ENCODE results near the gene ALDH1B1. TPM values are rescaled to one million over a fixed set of nuclear protein-coding genes. Genes with fewer than 3 reads are reported as not detected.

Gene ALDH1B1
- total RNA-seq, 1 experiment from 2014 or later: 46.6 TPM

DNA sequence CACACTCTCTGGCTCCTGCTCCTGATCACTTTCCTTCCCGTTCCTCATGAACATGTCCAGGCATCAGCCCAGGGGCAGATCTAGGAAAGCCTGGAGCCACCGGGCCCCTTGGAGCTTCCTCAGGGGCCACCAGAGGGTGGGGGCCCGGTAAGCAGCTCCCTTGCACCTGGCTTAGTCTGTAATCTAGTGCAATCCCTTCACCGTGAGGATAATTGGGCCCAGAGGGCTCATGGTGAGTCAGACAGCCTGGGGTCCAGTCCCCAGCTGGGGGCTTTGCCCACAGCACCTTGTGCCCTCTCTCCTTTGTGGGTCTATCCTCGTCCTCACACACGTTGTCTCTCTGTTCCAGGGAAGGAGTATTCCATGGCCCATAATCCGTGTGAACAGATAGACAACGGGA, 10.4 kb upstream of the ALDH1B1 start:
- Histone ChIP-seq H3K27ac (ENCODE audit: low read depth, low read length) (no peak overlapping the region), H3K27me3 (ENCODE audit: insufficient read depth, low read length) (no peaks in the 10 kb centered on the region), H3K9ac (ENCODE audit: low read length) (no peak overlapping the region), H3K36me3 (ENCODE audit: control insufficient read depth in 1 of 2, insufficient read depth in 2 of 2, low read length in 2 of 2) (no peaks in the 10 kb centered on the region), H2AFZ (ENCODE audit: low read depth, low read length, poor library complexity, severe bottlenecking) (no peak overlapping the region), H3K4me2 (ENCODE audit: low read length) (no peak overlapping the region), H3K4me1 (ENCODE audit: control insufficient read depth in 1 of 2, insufficient read depth in 2 of 2, low read length in 2 of 2) (no peaks in the 10 kb centered on the region; a peak in 1 of 4 replicates), H4K20me1 (ENCODE audit: insufficient read depth) (no peaks in the 10 kb centered on the region), H3K79me2 (ENCODE audit: insufficient read depth, low read length) (no peaks in the 10 kb centered on the region), H3K9me3 (ENCODE audit: control insufficient read depth in 1 of 2, insufficient read depth in 1 of 2, low read depth in 1 of 2, low read length in 2 of 2) (peaks cover 4 to 5% of the 10 kb centered on the region in 2 experiments; a peak in 1 of 4 replicates), H3K4me3 (replicated peaks in 1 of 2; ENCODE audit: low read depth in 1 of 2, low read length in 2 of 2) (no peak overlapping the region), H3K9me2 (ENCODE audit: insufficient read depth) (no peaks in the 10 kb centered on the region)
- ChIA-PET POLR2A (no interaction called here), CTCF (no interaction called here), RAD21 (ENCODE audit: low non-redundant PET in 1 of 2, low total read pairs in 2 of 2, uncharacterized antibody in 2 of 2, unreplicated experiment in 2 of 2) (no interaction called here)
- DNase-seq (ENCODE audit: low read depth, low spot score) (no peak), ATAC-seq (no peak)
- no TSS peak for BruUV-seq (replicated peaks)
- no peak for TF ChIP-seq EZH2 (IDR thresholded peaks at IDR 0.05)
- no peak for TF ChIP-seq ZBTB33 (IDR thresholded peaks at IDR 0.05; ENCODE audit: extremely low read depth, insufficient replicate concordance, low read length)
- TF ChIP-seq SP1 (IDR thresholded peaks at IDR 0.05; ENCODE audit: low read depth): no peak
- no peak for TF ChIP-seq EGR1 (IDR thresholded peaks at IDR 0.05; ENCODE audit: low read depth)
- TF ChIP-seq SIN3A (IDR thresholded peaks at IDR 0.05; ENCODE audit: low read depth): no peak
- no peak for TF ChIP-seq RAD21 (IDR thresholded peaks at IDR 0.05; ENCODE audit: low read depth)
- TF ChIP-seq, protein P1, sequence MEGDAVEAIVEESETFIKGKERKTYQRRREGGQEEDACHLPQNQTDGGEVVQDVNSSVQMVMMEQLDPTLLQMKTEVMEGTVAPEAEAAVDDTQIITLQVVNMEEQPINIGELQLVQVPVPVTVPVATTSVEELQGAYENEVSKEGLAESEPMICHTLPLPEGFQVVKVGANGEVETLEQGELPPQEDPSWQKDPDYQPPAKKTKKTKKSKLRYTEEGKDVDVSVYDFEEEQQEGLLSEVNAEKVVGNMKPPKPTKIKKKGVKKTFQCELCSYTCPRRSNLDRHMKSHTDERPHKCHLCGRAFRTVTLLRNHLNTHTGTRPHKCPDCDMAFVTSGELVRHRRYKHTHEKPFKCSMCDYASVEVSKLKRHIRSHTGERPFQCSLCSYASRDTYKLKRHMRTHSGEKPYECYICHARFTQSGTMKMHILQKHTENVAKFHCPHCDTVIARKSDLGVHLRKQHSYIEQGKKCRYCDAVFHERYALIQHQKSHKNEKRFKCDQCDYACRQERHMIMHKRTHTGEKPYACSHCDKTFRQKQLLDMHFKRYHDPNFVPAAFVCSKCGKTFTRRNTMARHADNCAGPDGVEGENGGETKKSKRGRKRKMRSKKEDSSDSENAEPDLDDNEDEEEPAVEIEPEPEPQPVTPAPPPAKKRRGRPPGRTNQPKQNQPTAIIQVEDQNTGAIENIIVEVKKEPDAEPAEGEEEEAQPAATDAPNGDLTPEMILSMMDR (IDR thresholded peaks at IDR 0.05 in 2 of 3, conservative IDR thresholded peaks at IDR 0.05 in 1 of 3; ENCODE audit: borderline replicate concordance in 1 of 3, insufficient read depth in 1 of 3, low read depth in 2 of 3, low read length in 2 of 3): no peak
- no peak for TF ChIP-seq ZNF274 (IDR thresholded peaks at IDR 0.05; ENCODE audit: low read depth, low read length)
- no peak for TF ChIP-seq ATF3 (IDR thresholded peaks at IDR 0.05)
- no peak for TF ChIP-seq CBX3 (IDR thresholded peaks at IDR 0.05; ENCODE audit: low read depth)
- TF ChIP-seq FOSL1 (IDR thresholded peaks at IDR 0.05; ENCODE audit: low read depth): no peak
- no peak for TF ChIP-seq ELF1 (IDR thresholded peaks at IDR 0.05; ENCODE audit: borderline replicate concordance, low read depth)
- intact Hi-C loops (cut with micrococcal nuclease): no loop called here

All from HCT116 (cell line).